ENCODE results near the gene CFAP61. TPM values are rescaled to one million over a fixed set of nuclear protein-coding genes. Genes with fewer than 3 reads are reported as not detected.

CFAP61 gene
- total RNA-seq, 1 donor from 2014 or later = not detected

DNA sequence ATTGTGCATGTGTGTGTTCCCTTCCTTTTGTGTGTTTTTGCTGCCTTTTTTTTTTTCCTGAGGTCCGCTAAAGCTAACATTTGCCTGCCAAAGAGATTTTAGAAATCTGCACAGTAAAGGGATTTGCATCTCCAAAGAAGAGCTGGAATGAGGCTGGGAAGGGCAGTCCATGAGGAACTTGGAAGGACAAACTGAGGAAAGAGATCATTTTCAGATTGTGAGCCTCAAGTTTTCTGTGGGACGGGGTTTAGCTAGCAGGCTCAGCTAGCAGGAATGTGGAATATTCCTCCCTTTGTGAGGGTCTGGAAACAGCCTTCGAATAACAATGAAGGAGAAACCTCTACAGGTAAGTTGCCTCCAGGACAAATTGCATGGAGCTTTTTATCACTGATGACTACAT, 319.3 kb downstream of the CFAP61 start:
- no peaks in the 10 kb centered on the region for H3K36me3 Mint-ChIP-seq (ENCODE audit: low read depth, unreplicated experiment)
- H3K27me3 Mint-ChIP-seq (ENCODE audit: low read depth, unreplicated experiment) = peaks cover 67% of the 10 kb centered on the region
- Histone ChIP-seq H3K36me3 (ENCODE audit: insufficient read depth, low read length) (no peaks in the 10 kb centered on the region), H2AFZ (ENCODE audit: low read depth, low read length) (no peak overlapping the region), H3K27me3 (ENCODE audit: insufficient read depth, low read length) (peaks cover 62% of the 10 kb centered on the region), H3K4me3 (ENCODE audit: insufficient read depth, low read depth, low read length) (no peak overlapping the region), H4K20me1 (ENCODE audit: insufficient read depth, low read length) (peaks cover 4% of the 10 kb centered on the region), H3K27ac (ENCODE audit: low read depth, low read length) (no peak overlapping the region), H3K9ac (ENCODE audit: low read length) (no peak overlapping the region), H3K9me3 (ENCODE audit: insufficient read depth, low read depth, low read length) (peaks cover 4% of the 10 kb centered on the region), H3K4me1 (ENCODE audit: insufficient read depth, low read length) (no peaks in the 10 kb centered on the region), H3K4me2 (ENCODE audit: low read length) (no peak overlapping the region), H3K79me2 (ENCODE audit: insufficient read depth, low read length) (no peaks in the 10 kb centered on the region)
- H3K4me1 Mint-ChIP-seq (ENCODE audit: low read depth, unreplicated experiment) = peaks cover 6% of the 10 kb centered on the region
- H3K27ac Mint-ChIP-seq (ENCODE audit: unreplicated experiment) = no peak overlapping the region
- TF ChIP-seq EZH2 (IDR thresholded peaks at IDR 0.05; ENCODE audit: insufficient read depth, low read length) (no peak), CTCF (IDR thresholded peaks at IDR 0.05; ENCODE audit: insufficient read depth, low read depth, low read length) (no peak)
- FAIRE-seq (no peak), DNase-seq (ENCODE audit: low read depth) (no peak)
- H3K9me3 Mint-ChIP-seq (ENCODE audit: unreplicated experiment) = peaks cover 7% of the 10 kb centered on the region
- peak overlapping the region; percentile 7 for H3K4me3 Mint-ChIP-seq (ENCODE audit: unreplicated experiment)

- H3K36me3 Mint-ChIP-seq (ENCODE audit: low read depth, unreplicated experiment) = no peaks in the 10 kb centered on the region
- H2AFZ ChIP-seq (ENCODE audit: low read depth, low read length) = no peak overlapping the region
- no peak overlapping the region for H3K4me3 Mint-ChIP-seq (ENCODE audit: unreplicated experiment)
These were observed 320.8 kb downstream of the CFAP61 start for GRCh38 chr20:20373091-20373571.

More at GRCh38 chr20:20373091-20373571, 320.8 kb downstream of the CFAP61 start:
- Histone ChIP-seq H3K9ac (ENCODE audit: low read length) (no peak overlapping the region), H3K27ac (ENCODE audit: low read depth, low read length) (no peak overlapping the region), H3K4me1 (ENCODE audit: insufficient read depth, low read length) (no peaks in the 10 kb centered on the region), H3K9me3 (ENCODE audit: insufficient read depth, low read depth, low read length) (peaks cover 4% of the 10 kb centered on the region), H4K20me1 (ENCODE audit: insufficient read depth, low read length) (peaks cover 4% of the 10 kb centered on the region), H3K79me2 (ENCODE audit: insufficient read depth, low read length) (no peaks in the 10 kb centered on the region), H3K4me2 (ENCODE audit: low read length) (no peak overlapping the region), H3K36me3 (ENCODE audit: insufficient read depth, low read length) (no peaks in the 10 kb centered on the region), H3K27me3 (ENCODE audit: insufficient read depth, low read length) (peaks cover 56% of the 10 kb centered on the region), H3K4me3 (ENCODE audit: insufficient read depth, low read depth, low read length) (no peak overlapping the region)
- no peak for TF ChIP-seq CTCF (IDR thresholded peaks at IDR 0.05; ENCODE audit: insufficient read depth, low read depth, low read length)
- TF ChIP-seq EZH2 (IDR thresholded peaks at IDR 0.05; ENCODE audit: insufficient read depth, low read length) = no peak
- Mint-ChIP-seq H3K27me3 (ENCODE audit: low read depth, unreplicated experiment) (peaks cover 65% of the 10 kb centered on the region), H3K4me1 (ENCODE audit: low read depth, unreplicated experiment) (peaks cover 6% of the 10 kb centered on the region), H3K9me3 (ENCODE audit: unreplicated experiment) (peaks cover 7% of the 10 kb centered on the region), H3K27ac (ENCODE audit: unreplicated experiment) (no peak overlapping the region)
- FAIRE-seq = no peak
- peak; percentile 26 for DNase-seq (ENCODE audit: low read depth)

All from astrocyte (in vitro differentiated cells and primary cell).